Activated T-helper 1 cell treated with anti-CD3 and anti-CD28 coated beads, Interleukin-12 subunit alpha, Interleukin-12 subunit beta, Interleukin-2, Interleukin-4 antibody, amounts not matched to agents 30 ng/mL and 10 ng/mL and 1 ng/mL, durations not matched to agents 14 hours and 24 hours and 36 hours (primary cell): Measurements from ENCODE around the gene CIC. TPM values are rescaled to one million over a fixed set of nuclear protein-coding genes. Genes with fewer than 3 reads are reported as not detected.

Source experiments
- DNase-seq: peaks from one replicate; pipeline ENCODE4 v3.0.0; 2021; ENCODE audit warnings: low spot score
- H3K27ac Mint-ChIP-seq: one replicate; pipeline ENCODE4 v1.8.0; 2021; ENCODE audit warnings: mild to moderate bottlenecking, mixed read lengths
- H3K27me3 Mint-ChIP-seq: one replicate; pipeline ENCODE4 v1.8.0; 2022; ENCODE audit warnings: mild to moderate bottlenecking, moderate library complexity, mixed read lengths; ENCODE audit not compliant: insufficient read depth
- H3K36me3 Mint-ChIP-seq: one replicate; pipeline ENCODE4 v1.8.0; 2021; ENCODE audit warnings: low read depth, mixed read lengths
- H3K4me1 Mint-ChIP-seq: one replicate; pipeline ENCODE4 v1.8.0; 2021; ENCODE audit warnings: low read depth, mixed read lengths
- H3K4me3 Mint-ChIP-seq: one replicate; pipeline ENCODE4 v1.8.0; 2021; ENCODE audit warnings: mild to moderate bottlenecking, moderate library complexity, mixed read lengths
- H3K9me3 Mint-ChIP-seq: one replicate; pipeline ENCODE4 v1.8.0; 2021; ENCODE audit warnings: mixed read lengths
- intact Hi-C: fragments of 100-400 bp; cut with micrococcal nuclease; formaldehyde crosslinking; loops from one replicate; pipeline ENCODE4 v1.15.1; 2024
- total RNA-seq: library from RNA; stranded (reverse); gene quantifications from 2 replicates; pipeline ENCODE4 v1.2.3, GENCODE V29; 2022

CIC gene
- total RNA-seq, 1 donor from 2014 or later: 68.0 TPM

DNA sequence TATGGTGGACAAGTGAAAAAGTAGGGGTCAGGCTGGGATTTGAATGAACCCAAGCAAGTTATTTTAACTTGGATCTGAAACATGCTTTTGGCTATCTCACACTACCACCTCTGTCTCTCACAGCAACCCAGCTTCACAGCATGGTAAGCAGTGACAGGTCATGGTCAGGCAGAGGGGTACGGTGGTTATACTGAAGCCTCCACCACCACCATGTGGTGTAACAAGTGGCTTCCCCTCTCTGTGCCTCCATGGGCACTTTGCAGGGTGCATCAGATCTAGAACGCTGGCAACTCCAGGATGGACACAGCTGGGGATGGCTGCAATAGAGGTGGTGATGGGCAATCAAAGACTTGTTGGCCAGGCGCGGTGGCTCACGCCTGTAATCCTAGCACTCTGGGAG, 43.3 kb downstream of the CIC start:
- DNase-seq: no peak
- Mint-ChIP-seq H3K36me3 (no peaks in the 10 kb centered on the region), H3K27ac (no peak overlapping the region), H3K4me1 (peaks cover 7% of the 10 kb centered on the region), H3K4me3 (peak overlapping the region; percentile 79), H3K27me3 (peaks cover 42% of the 10 kb centered on the region), H3K9me3 (no peaks in the 10 kb centered on the region)
- intact Hi-C loops: no loop called here

DNA sequence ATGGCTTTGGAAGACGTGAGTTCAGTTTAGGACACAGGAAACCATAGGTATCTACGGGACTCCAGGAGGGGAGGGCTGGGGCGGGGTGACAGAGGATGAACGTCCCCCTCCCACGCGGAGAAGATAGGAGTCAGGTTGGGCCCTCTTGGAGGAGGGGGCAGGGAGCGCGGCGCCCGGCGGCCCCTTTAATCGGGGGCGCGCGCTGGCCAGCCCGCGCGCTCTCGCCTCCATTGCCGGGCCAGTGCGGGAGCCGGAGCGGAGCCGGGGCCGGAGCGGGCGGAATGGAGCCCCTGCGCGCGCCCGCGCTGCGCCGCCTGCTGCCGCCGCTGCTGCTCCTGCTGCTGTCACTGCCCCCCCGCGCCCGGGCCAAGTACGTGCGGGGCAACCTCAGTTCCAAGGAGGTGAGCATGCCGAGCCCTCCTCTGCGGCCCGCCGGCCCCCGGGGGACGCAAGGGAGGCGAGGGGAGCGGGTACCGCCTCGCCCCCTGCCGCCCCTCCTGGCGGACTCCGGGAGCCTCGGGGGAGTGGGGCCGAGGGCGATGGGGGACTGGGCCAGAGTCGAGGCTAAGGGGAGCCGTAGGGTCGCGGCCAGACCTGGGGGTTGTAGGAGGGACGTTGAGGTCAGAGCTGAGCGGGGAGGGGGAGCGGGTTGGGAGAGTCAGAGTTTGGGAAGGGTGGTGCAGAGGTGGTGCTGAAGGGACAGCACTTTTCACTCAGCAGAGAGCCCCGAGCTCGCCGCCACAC, 44.2 kb downstream of the CIC start, which contains the start of gene TMEM145:
Gene TMEM145, plus strand, starts transcription at position 214 of the 744 bp plus-strand sequence. Its CDS starts 68 bp downstream, at position 282.
- no peaks in the 10 kb centered on the region for H3K36me3 Mint-ChIP-seq
- H3K4me3 Mint-ChIP-seq: peak within 1 kb of the TSS; percentile 79
- H3K4me1 Mint-ChIP-seq: peaks cover 7% of the 10 kb centered on the region
- intact Hi-C loops: loop anchor here (1.0 kb wide), 2 partner anchors 11 to 12 kb away; partner anchors contain the start of genes MEGF8, PAFAH1B3 and PRR19
- H3K27me3 Mint-ChIP-seq: peaks cover 44% of the 10 kb centered on the region
- H3K9me3 Mint-ChIP-seq: no peaks in the 10 kb centered on the region
- no peak within 1 kb of the TSS for H3K27ac Mint-ChIP-seq
- peak; percentile 35 for DNase-seq

DNA sequence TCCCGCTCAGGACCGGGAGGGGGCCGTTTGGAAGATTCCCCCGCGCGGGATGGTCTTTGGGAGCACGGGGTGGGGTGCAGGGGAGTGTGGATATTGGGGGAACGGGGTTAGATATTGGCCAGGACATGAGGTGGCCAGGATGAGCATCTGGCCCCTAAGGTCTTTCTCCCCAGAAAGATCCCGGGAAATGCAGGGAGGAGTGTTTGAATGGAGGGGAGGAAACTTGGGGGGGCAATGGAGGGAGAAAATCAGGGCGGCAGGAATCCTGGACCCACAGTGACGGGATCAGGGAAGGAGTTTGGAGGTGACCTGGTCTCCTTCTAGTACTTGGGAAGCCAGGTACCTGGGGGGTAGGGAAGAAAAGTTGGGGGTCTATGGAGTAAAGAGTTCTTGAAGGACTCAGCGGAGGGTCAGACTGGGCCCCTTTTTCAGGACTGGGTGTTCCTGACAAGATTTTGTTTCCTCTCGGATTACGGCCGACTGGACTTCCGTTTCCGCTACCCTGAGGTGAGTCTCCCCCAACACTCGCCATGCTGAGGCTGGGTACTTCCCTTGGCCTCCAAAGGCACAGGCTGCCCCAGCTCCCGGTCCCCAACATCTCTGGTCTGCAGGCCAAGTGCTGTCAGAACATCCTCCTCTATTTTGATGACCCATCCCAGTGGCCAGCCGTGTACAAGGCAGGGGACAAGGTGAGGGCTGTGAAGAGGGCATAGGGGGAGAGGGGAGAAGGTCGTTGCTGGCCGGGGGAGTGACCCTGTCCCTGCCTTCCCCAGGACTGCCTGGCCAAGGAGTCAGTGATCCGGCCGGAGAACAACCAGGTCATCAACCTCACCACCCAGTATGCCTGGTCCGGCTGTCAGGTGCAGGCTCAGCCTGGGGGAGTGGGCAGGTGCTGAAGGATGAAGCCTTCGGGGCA, 45.0 kb downstream of the CIC start:
- no peaks in the 10 kb centered on the region for H3K9me3 Mint-ChIP-seq
- peaks cover 7% of the 10 kb centered on the region for H3K4me1 Mint-ChIP-seq
- no peaks in the 10 kb centered on the region for H3K36me3 Mint-ChIP-seq
- peak overlapping the region; percentile 33 for H3K4me3 Mint-ChIP-seq
- DNase-seq: no peak
- intact Hi-C loops: loop anchor here (1.0 kb wide), 2 partner anchors 11 to 12 kb away; partner anchors contain the start of genes MEGF8, PAFAH1B3 and PRR19
- H3K27me3 Mint-ChIP-seq: peaks cover 44% of the 10 kb centered on the region
- H3K27ac Mint-ChIP-seq: no peak overlapping the region

DNA sequence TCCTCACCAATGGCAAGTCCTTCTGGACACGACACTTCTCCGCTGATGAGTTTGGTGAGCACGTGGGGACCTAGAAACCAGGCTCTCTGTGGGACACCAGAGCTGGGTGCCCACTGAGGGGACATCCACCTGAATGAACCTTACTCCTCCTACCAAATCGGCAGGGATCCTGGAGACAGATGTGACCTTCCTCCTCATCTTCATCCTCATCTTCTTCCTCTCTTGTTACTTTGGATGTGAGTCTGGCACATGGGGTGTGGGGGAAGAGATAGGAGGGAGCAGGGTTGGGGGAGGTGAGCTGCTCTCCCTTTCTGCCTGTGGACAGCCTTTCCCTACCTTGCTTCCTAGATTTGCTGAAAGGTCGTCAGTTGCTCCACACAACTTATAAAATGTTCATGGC, 46.0 kb downstream of the CIC start:
- Mint-ChIP-seq H3K9me3 (no peaks in the 10 kb centered on the region), H3K4me1 (peaks cover 7% of the 10 kb centered on the region), H3K27ac (no peak overlapping the region), H3K36me3 (no peaks in the 10 kb centered on the region), H3K4me3 (no peak overlapping the region), H3K27me3 (peaks cover 44% of the 10 kb centered on the region)
- intact Hi-C loops: no loop called here
- no peak for DNase-seq

DNA sequence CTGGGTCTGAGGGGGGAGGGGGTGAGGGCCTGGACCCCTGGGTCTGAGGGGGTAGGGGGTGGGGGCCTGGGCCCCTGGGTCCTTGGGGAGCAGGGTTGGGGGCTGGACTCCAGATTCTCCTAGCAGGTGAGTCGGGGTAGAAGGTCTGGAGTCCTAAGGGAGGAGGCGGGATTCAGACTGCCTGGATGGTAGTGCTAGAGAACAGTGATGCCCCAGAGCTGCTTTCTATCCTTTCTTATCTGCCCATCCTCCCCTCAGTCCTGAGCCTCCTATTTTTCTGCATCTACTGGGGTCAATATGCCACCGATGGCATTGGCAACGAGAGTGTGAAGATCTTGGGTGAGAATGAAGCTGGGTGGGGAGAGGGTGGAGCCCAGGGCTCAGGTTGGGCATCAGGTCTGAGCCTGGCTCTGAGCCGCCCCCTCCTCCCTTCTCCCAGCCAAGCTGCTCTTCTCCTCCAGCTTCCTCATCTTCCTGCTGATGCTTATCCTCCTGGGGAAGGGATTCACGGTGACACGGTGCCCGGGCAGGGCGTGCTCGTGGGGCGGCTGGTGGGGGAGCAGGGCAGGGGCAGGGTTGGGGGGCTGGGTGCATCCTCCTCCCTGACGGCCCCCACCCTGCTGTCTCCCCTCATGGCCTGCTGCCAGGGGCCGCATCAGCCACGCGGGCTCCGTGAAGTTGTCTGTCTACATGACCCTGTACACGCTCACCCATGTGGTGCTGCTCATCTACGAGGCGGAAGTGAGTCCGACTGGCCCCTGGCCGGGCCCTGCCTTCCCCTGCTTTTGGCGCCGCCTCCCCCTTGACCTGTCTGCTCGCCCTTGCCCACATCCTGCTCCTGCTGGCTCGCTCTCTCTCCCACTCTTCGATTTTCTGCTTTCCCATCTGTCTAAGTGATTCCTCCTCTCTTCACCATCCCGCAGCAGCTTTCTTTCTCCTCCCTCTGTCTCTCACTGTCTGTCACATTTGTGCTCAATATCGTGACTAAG, 47.5 kb downstream of the CIC start:
- Mint-ChIP-seq H3K9me3 (no peaks in the 10 kb centered on the region), H3K36me3 (no peaks in the 10 kb centered on the region), H3K27ac (peak overlapping the region; percentile 21), H3K27me3 (peaks cover 48% of the 10 kb centered on the region), H3K4me3 (peak overlapping the region; percentile 9), H3K4me1 (peaks cover 7% of the 10 kb centered on the region)
- DNase-seq: no peak
- intact Hi-C loops: no loop called here

DNA sequence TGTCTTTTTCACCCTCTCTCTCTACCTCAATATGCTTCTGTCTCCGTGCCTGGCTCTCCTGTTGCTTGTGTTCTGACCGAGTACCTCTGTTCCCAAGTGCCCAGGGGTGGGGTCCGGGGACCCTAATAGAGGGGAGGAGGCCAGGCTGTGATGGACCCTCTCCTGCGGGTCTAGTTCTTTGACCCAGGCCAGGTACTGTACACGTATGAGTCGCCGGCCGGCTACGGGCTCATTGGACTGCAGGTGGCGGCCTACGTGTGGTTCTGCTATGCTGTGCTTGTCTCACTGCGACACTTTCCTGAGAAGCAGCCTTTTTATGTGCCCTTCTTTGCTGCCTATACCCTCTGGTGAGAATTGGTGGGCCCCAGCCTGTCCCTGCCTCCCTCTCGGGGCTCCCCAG, 48.5 kb downstream of the CIC start:
- DNase-seq: no peak
- Mint-ChIP-seq H3K4me3 (no peak overlapping the region), H3K36me3 (no peaks in the 10 kb centered on the region), H3K9me3 (no peaks in the 10 kb centered on the region), H3K4me1 (peaks cover 7% of the 10 kb centered on the region), H3K27me3 (peaks cover 47% of the 10 kb centered on the region), H3K27ac (no peak overlapping the region)
- intact Hi-C loops: no loop called here

DNA sequence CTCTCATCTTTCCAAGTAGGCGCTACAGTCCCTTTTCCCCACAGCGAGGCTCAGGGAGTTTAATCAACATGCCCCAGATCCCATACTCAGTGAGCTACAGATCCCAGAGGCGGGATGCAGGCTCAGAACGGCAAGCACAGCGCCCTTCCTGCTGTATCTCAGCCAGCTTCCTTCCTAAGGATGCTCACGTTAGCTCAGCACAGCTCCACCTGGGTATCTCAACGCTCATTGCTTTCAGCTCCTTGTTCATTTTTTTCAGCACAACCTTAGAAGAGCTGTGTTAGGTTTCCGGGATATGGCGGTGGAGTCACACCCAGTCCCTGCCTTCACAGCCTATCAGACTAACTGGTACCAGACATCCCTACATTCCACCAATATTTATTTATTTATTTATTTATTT, 53.3 kb downstream of the CIC start:
- peaks cover 14% of the 10 kb centered on the region for H3K4me1 Mint-ChIP-seq
- peaks cover 5% of the 10 kb centered on the region for H3K36me3 Mint-ChIP-seq
- H3K4me3 Mint-ChIP-seq: no peak overlapping the region
- H3K9me3 Mint-ChIP-seq: no peaks in the 10 kb centered on the region
- H3K27me3 Mint-ChIP-seq: peaks cover 35% of the 10 kb centered on the region
- no peak overlapping the region for H3K27ac Mint-ChIP-seq
- no peak for DNase-seq
- intact Hi-C loops: no loop called here

DNA sequence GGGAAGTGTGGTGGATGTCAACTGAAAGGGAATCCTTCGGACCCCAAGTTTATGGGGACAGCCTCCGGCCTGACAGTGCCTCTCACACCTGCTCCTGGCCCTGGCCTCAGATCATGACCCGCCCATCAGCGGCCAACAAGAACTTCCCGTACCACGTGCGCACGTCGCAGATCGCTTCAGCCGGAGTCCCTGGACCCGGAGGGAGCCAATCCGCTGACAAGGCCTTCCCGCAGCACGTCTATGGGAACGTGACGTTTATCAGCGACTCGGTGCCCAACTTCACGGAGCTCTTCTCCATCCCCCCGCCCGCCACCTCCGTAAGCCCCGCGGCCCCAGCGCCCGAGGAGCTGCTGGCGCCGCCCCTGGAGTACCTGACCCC, 54.4 kb downstream of the CIC start:
- H3K9me3 Mint-ChIP-seq: no peaks in the 10 kb centered on the region
- no peak overlapping the region for H3K27ac Mint-ChIP-seq
- intact Hi-C loops: no loop called here

DNA sequence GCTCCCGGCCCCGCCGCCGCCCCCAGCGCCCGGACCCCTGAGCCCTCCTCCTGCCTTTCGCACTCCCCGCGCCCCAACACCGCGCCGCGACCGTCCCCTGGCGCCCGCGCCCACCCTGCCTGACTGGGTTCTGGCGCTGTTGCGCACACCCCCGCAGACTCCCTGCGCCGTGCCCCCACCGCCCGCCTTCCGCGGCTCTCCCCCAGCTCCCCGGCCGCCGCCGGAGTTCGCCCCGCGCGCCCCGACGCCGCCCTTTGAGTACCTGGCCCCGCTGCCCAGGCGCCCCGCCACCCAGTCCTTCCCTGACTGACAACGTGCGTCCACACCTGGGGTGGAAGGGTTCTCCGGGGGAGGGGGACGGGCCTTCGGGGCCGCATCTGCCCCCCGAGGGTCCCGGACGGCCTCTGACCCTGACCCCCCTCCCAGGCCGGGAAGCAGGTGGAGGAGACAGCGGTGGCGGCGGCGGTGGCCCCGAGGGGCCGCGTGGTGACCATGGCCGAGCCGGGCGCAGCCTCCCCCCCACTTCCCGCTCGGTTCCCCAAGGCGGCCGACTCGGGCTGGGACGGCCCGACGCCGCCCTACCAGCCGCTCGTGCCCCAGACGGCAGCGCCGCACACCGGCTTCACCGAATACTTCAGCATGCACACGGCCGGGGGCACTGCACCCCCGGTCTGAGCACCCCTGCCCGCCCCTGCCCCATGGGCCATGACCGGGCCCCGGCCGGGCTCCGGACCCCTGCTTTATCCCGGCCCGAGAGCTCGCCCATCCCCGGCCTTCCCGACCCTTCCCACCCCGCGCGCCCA, 55.0 kb downstream of the CIC start:
- Mint-ChIP-seq H3K4me1 (peaks cover 15% of the 10 kb centered on the region), H3K36me3 (peaks cover 5% of the 10 kb centered on the region), H3K27ac (no peak overlapping the region), H3K4me3 (no peak overlapping the region), H3K9me3 (no peaks in the 10 kb centered on the region), H3K27me3 (peaks cover 33% of the 10 kb centered on the region)
- DNase-seq: no peak
- intact Hi-C loops: no loop called here

More for the DNA sequence above, 54.4 kb downstream of the CIC start:
- H3K27me3 Mint-ChIP-seq: peaks cover 33% of the 10 kb centered on the region
- H3K36me3 Mint-ChIP-seq: peaks cover 5% of the 10 kb centered on the region
- peak overlapping the region; percentile 37 for H3K4me3 Mint-ChIP-seq
- peaks cover 15% of the 10 kb centered on the region for H3K4me1 Mint-ChIP-seq
- DNase-seq: no peak

DNA sequence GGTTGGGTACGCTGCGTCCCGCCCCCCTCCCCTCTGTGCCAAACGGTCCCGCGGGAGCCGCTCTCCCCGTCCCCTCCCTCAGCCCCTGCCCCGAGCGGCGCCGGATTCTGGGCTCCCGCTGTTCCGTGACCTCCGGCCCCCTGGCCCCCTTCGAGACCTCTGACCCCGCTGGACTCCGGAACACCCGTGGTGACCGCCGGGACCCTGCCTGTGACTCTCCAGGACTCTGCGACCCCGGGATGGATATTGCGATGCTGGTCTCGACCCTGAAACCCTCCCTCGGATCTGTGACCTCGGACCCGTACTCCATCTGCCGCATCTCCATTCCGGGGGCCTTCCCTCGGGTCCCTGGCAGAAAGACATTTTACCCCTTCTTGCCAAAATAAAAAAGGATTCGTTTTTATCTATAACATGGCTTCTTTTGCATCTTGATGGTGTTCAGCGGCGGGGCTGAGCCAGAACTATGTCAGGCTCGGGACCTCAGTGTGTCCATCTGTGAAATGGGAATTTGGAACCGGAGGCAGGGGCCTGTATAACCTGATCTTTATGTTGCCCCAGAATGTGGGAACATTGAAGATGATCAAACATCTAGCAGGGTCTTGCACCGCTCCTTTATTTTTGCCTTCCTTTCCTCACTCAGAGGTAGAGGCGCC, 55.7 kb downstream of the CIC start:
- peaks cover 33% of the 10 kb centered on the region for H3K27me3 Mint-ChIP-seq
- peaks cover 15% of the 10 kb centered on the region for H3K4me1 Mint-ChIP-seq
- intact Hi-C loops: loop anchor here (1.0 kb wide), 11 partner anchors 11 to 216 kb away; partner anchors contain the start of genes ERF, PAFAH1B3, PRR19 and TMEM145
- no peak for DNase-seq
- peaks cover 5% of the 10 kb centered on the region for H3K36me3 Mint-ChIP-seq
- H3K4me3 Mint-ChIP-seq: peak overlapping the region; percentile 90
- H3K27ac Mint-ChIP-seq: peak overlapping the region; percentile 53
- no peaks in the 10 kb centered on the region for H3K9me3 Mint-ChIP-seq

DNA sequence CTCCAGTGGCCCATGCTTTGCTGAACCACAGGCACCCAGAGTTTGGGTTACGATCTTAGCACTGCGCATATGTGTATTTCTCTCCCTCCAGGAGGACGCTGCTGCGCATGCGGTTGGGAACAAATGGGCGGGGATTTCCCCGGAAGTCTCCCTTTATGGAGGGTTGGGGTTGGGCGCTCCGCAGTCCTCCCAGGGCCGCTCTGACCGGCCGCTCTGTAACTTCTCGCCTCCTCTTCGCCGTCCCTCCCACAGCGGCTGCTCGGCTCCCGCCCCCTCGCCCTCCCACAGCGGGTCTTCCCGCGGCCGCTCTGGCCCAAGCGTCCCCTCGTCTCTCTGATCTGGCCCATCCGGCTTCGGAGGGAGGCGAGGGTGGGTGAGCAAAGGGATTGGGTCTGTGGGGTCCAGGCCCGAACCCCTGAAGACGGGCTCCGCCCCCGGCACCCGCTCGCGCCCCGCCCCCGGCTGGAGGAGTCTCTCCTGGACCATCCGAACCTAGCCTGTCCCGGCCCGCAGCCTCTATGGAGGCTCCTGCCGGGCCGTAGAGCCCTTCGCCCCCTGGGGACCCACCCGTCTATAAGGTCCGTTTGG, 56.4 kb downstream of the CIC start, which contains the start of gene MEGF8:
Gene MEGF8, plus strand, starts transcription at position 328 of the 588 bp plus-strand sequence. CDS start 609 bp downstream, outside the sequence.
- Mint-ChIP-seq H3K4me3 (peak within 1 kb of the TSS; percentile 90), H3K36me3 (peaks cover 5% of the 10 kb centered on the region), H3K27me3 (peaks cover 32% of the 10 kb centered on the region), H3K27ac (peak within 1 kb of the TSS; percentile 53), H3K4me1 (peaks cover 15% of the 10 kb centered on the region), H3K9me3 (no peaks in the 10 kb centered on the region)
- peak; percentile 98 for DNase-seq
- intact Hi-C loops: loop anchor here (1.0 kb wide), 11 partner anchors 12 to 217 kb away; partner anchors contain the start of genes ERF, PAFAH1B3, PRR19 and TMEM145
